NB4 (cell line): Measurements from ENCODE around the gene FAM81A.
A peak's percentile ranks its signal among the peaks of the same experiment; 100 is the strongest.

Experiments
- DNase-seq: peaks from one replicate; pipeline ENCODE4 v3.0.0; 2010; ENCODE audit warnings: low read depth
- H3K4me3 ChIP-seq: one replicate; pipeline ENCODE4 v1.5.1; 2011; ENCODE audit warnings: mild to moderate bottlenecking, low read depth, low read length, moderate library complexity
- CTCF ChIP-seq: IDR thresholded peaks from one replicate; pipeline ENCODE4 v1.5.1; 2012; ENCODE audit warnings: low read depth, low read length
- MAX ChIP-seq: IDR thresholded peaks from 2 replicates; pipeline ENCODE4 v1.6.1; 2011; ENCODE audit warnings: low read depth, low read length
- MYC ChIP-seq: IDR thresholded peaks from 2 replicates; pipeline ENCODE4 v1.6.1; 2011; ENCODE audit warnings: low read depth, low read length
- POLR2A ChIP-seq: IDR thresholded peaks from 2 replicates; pipeline ENCODE4 v1.6.1; 2011; ENCODE audit warnings: mild to moderate bottlenecking; ENCODE audit not compliant: insufficient read length; ENCODE audit errors: extremely low read depth

Gene FAM81A

GRCh38 chr15:59444980-59445545, 7.1 kb downstream of the FAM81A start:
- TF ChIP-seq CTCF, result no peak
- TF ChIP-seq MAX, result no peak
- TF ChIP-seq MYC, result no peak
- TF ChIP-seq POLR2A, result no peak
- DNase-seq, result no peak
- H3K4me3 ChIP-seq, result no peak overlapping the region

- H3K4me3 ChIP-seq, result no peak overlapping the region
- TF ChIP-seq POLR2A (no peak), CTCF (no peak), MAX (no peak), MYC (no peak)
- DNase-seq, result no peak
Observed at GRCh38 chr15:59446232-59446957, 8.4 kb downstream of the FAM81A start.

GRCh38 chr15:59447367-59447766, 9.4 kb downstream of the FAM81A start:
- H3K4me3 ChIP-seq, result no peak overlapping the region
- TF ChIP-seq MYC, result no peak
- no peak for TF ChIP-seq CTCF
- TF ChIP-seq POLR2A, result no peak
- no peak for TF ChIP-seq MAX
- DNase-seq, result peak; percentile 30

- no peak for DNase-seq
- TF ChIP-seq MAX (no peak), MYC (no peak), CTCF (no peak), POLR2A (no peak)
- no peak overlapping the region for H3K4me3 ChIP-seq
Observed at GRCh38 chr15:59448871-59449270, 10.9 kb downstream of the FAM81A start.

GRCh38 chr15:59453474-59454215, 15.7 kb downstream of the FAM81A start:
- H3K4me3 ChIP-seq, result no peak overlapping the region
- DNase-seq, result no peak
- TF ChIP-seq MAX (no peak), CTCF (no peak), MYC (no peak), POLR2A (no peak)
